GM10266 (cell line): ENCODE results near the gene PLEKHG2.

Experiments
- DNase-seq: peaks from one replicate; pipeline ENCODE4 v3.0.0; 2012; ENCODE audit errors: extremely low spot score
- TF ChIP-seq, protein P1 (sequence below): IDR thresholded peaks from 2 replicates; pipeline ENCODE4 v1.5.1; 2012; ENCODE audit warnings: mild to moderate bottlenecking, low read depth; ENCODE audit not compliant: control insufficient read depth, insufficient read depth; ENCODE audit errors: missing control alignments

Gene PLEKHG2, protein sequence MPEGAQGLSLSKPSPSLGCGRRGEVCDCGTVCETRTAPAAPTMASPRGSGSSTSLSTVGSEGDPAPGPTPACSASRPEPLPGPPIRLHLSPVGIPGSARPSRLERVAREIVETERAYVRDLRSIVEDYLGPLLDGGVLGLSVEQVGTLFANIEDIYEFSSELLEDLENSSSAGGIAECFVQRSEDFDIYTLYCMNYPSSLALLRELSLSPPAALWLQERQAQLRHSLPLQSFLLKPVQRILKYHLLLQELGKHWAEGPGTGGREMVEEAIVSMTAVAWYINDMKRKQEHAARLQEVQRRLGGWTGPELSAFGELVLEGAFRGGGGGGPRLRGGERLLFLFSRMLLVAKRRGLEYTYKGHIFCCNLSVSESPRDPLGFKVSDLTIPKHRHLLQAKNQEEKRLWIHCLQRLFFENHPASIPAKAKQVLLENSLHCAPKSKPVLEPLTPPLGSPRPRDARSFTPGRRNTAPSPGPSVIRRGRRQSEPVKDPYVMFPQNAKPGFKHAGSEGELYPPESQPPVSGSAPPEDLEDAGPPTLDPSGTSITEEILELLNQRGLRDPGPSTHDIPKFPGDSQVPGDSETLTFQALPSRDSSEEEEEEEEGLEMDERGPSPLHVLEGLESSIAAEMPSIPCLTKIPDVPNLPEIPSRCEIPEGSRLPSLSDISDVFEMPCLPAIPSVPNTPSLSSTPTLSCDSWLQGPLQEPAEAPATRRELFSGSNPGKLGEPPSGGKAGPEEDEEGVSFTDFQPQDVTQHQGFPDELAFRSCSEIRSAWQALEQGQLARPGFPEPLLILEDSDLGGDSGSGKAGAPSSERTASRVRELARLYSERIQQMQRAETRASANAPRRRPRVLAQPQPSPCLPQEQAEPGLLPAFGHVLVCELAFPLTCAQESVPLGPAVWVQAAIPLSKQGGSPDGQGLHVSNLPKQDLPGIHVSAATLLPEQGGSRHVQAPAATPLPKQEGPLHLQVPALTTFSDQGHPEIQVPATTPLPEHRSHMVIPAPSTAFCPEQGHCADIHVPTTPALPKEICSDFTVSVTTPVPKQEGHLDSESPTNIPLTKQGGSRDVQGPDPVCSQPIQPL (N-terminal part only)

DNA sequence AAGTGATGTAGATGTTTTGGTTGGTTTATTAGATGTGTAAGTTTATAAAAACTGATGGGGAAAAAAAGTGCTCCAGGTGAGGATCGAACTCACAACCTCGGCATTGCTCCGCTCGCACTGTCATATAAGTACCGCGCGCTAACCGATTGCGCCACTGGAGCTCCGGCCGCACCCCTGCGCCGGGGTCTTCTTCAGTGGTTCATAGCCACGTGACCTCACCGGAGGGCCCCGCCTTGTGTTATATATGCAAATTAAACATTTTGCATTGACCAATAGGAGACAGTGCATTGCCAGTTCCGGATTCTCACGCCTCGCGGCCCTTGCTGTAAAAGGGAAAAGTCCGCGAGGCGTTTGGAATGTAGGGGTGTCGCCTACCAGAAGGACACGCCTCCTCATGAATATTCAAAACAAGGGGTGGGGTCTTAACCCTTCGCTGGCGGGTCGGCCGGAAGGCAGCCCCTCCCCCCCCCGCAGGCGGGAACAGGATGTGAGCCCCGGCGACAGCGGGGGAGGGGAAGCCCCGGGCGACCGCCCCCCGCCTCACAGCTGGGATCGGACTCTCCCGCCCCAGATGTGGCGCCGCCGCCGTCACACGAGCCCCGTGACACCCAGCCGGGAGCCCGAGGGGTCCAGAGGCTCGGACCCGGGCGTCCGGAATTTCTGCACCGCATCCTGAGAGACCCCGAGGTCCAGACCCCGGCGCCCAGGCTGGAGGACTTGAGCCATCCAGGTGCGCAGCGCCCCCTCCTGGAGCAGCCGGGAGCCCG, at the start of gene PLEKHG2:
Gene PLEKHG2, plus strand, starts transcription at position 570 of the 767 bp plus-strand sequence. CDS start 1,418 bp downstream, outside the sequence.
- TF ChIP-seq, protein P1, sequence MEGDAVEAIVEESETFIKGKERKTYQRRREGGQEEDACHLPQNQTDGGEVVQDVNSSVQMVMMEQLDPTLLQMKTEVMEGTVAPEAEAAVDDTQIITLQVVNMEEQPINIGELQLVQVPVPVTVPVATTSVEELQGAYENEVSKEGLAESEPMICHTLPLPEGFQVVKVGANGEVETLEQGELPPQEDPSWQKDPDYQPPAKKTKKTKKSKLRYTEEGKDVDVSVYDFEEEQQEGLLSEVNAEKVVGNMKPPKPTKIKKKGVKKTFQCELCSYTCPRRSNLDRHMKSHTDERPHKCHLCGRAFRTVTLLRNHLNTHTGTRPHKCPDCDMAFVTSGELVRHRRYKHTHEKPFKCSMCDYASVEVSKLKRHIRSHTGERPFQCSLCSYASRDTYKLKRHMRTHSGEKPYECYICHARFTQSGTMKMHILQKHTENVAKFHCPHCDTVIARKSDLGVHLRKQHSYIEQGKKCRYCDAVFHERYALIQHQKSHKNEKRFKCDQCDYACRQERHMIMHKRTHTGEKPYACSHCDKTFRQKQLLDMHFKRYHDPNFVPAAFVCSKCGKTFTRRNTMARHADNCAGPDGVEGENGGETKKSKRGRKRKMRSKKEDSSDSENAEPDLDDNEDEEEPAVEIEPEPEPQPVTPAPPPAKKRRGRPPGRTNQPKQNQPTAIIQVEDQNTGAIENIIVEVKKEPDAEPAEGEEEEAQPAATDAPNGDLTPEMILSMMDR: peak; percentile 85
- DNase-seq: peak; percentile 99

DNA sequence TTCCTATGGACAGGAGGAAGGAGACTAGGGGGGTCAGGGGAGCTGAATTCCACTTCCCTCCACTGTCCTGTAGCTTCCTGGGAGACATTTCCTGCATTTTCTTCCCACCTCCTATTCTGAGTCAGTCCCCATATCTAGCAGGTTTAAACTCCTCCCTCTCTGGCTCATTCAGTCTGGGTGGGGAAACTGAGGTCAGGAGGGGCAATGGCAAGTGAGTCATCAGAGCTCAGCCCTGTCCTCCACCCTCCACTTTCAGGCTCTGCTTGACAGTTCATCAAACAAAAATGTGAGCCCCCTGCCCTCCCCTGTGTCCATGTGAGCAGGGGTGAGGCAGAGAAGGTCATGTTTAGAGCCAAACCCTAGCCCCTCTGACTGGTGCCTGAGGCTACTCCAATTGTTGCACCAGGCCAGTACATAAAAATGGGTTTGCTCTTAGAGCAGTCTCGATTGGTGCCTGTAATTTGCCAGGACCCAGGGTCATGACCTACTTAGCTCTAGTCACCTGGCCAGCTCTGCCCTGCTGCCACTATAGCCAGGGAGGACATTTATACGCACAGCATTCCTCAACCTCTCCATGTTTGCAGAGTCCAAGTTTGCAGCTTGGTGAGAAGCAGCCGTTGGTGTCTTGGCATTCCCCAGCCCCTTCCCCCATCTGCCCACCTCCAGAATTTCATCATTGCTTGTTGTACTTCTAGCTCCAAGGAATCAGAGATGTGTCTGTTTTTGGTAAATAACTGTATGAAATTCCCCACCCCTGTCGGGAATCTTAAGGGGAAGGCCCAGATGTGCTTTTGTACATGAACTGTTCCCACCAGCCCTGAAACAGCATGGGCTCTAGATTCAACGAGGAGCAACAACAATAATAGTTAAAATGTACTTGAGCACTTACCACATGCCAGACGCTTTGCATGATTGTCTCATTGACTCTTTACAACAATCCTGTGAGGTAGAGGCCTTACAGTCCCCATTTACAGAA, 49.5 kb upstream of the PLEKHG2 start:
- TF ChIP-seq, protein P1: no peak
- no peak for DNase-seq

DNA sequence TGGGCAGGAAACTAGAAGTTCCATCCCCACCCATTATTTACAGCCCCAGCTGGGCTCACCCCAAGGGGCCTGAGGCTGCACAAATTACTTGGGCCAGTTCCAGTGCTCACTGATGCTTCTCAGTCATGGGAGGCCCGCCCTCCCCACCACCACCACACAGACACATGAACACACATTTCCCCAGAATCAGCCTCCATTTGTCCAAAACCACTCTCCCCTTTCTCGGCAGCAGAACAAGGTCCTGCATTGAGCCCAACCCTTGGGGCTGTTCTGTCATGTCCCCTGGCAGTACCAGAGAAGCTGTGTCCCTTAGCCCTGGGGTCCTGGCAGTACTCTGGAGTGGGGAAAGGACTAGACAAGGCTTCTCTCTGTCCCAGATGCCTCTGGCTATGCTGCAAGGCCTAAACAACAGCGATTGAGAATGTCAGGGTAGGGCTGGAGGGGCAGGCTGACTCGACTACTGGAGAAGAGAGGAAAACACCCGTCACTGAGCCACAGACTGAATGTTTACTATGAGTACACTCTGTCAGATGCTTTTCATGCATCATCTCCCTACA, 48.5 kb upstream of the PLEKHG2 start:
- DNase-seq: no peak
- TF ChIP-seq, protein P1: no peak

DNA sequence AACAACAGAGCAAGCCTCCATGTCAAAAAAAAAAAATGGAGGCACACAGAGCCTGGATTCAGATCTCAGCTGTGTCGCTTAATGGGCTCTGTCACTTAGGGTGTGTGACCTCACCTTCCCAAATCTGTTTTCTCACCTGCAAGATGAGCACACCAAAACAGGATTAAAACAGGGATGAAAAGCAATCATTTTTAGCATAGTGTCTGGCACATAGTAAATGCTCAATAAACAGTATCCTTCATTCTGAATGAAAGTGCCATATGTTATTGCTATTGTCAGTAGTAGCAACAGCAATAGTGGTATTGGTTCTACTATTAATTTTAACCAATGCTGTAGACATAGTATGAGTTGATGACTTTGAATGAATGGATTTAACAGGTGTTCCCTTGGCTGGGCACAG, 46.9 kb upstream of the PLEKHG2 start:
- TF ChIP-seq, protein P1: no peak
- DNase-seq: no peak

DNA sequence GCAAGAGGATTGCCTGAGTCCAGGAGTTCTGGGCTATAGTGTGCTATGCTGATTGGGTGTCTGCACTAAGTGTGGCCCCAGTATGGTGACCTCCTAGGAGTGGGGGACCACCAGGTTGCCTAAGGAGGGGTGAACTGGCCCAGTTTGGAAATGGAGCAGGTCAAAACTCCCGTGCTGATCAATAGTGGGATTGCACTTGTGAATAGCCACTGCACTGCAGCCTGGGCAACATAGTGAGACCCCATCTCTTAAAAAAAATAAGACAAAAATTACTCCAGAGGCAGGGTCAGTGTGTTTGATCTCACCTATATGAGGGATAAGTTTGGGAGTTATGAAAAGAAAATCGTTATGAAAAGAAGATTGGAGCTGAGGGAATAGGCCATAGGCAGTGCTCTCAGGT, 43.3 kb upstream of the PLEKHG2 start:
- DNase-seq: no peak
- TF ChIP-seq, protein P1: no peak
